NCI-H1436 (cell line): ENCODE results near the gene NTN5.
"Not testable (repeated sequence)": the region's sequence is repeated elsewhere in the genome, so short reads cannot be mapped to it uniquely, and the experiment has no call there.

Experiments used
- DNase-seq: peaks from one replicate; lab custom pipeline; 2025; lab: John Stamatoyannopoulos, UW

Gene NTN5

DNA sequence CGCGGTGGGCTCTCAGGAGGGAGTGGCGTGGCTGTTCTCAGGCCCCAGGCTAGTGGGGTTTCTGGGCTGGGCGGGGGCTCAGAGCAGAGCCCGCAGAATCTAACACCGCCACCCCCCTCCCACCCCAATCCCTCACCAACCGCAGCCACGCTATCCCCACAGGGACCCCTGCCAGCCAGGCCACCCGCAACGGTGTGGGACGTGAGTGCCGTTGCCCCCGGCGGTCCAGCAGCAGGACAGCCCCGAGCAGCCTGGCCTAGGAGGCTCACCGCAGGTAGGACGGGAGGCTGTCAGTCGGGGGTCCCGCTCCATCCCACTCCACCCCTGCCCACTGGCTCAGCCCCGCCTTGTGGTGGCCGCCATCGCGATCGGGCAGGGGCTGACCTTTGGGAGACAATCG is at the start of gene NTN5:
TSS of gene NTN5 (minus strand) at position 24 of the 400 bp plus-strand sequence. CDS start 2,031 bp downstream, outside the sequence.
- no peak for DNase-seq

- no peak for DNase-seq
Measured at GRCh38 chr19:48722196-48722708, 49.4 kb upstream of the NTN5 start.

DNA sequence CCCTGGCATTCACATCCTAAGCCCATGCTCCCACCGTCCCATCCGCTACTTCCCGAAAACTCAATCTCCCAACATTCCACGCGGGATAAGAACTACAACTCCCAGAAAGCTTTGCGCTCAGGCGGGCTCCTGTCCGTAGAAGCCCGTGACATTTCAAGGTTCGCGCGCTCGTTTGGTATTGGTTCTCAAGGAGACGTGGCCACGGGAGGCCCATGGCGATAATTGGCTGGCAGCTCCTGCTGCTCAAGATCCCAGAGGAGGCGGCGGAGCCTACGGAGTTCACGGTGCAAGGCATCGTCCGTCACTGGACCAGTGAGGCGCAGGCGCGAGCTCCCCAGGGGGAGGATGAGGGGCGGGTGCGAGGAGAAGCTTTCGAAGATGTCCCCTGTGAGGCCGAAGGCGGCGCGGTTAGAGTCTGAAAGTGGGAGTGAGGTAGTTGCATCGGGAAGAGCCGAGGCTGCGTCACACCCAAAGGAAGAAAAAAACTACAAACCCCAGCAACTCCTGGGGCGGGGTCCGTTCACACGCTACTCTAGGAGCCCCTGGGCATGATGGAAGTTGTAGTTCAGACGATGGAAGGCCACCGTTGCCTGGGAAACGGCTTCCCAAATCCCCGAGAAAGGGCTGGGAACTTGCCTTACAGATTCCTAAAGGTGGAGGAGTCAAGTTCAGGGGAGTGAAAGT is 47.9 kb upstream of the NTN5 start:
- DNase-seq, result peak; percentile 100

DNA sequence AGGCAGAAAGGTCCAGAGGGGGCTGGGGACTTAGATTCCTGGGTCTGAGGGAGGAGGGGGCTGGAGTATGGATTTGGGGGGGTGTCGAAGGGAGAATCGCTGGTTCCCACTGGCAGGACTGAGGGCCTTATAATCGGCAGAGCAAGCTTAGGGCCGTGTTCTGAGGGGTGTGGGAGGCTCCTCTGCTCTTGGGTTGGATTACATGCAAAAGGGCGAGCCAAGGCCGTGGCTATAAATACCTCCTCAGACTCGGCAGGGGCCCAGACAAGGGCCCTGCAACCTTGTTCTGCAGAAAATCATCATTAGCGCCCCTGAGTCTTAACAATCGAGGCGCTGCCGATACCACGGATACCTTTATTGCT is 47.4 kb upstream of the NTN5 start:
- DNase-seq, result no peak

- peak; percentile 60 for DNase-seq
Measured at GRCh38 chr19:48719263-48720171, 46.7 kb upstream of the NTN5 start, which contains the start of gene MAMSTR. MAMSTR (minus strand) TSS chr19:48719725; CDS start chr19:48719031, 694 bp downstream.

- DNase-seq, result no peak
Measured at GRCh38 chr19:48718711-48719231, 46.0 kb upstream of the NTN5 start.

GRCh38 chr19:48718106-48718505 is 45.3 kb upstream of the NTN5 start:
- not testable (repeated sequence) for DNase-seq

DNA sequence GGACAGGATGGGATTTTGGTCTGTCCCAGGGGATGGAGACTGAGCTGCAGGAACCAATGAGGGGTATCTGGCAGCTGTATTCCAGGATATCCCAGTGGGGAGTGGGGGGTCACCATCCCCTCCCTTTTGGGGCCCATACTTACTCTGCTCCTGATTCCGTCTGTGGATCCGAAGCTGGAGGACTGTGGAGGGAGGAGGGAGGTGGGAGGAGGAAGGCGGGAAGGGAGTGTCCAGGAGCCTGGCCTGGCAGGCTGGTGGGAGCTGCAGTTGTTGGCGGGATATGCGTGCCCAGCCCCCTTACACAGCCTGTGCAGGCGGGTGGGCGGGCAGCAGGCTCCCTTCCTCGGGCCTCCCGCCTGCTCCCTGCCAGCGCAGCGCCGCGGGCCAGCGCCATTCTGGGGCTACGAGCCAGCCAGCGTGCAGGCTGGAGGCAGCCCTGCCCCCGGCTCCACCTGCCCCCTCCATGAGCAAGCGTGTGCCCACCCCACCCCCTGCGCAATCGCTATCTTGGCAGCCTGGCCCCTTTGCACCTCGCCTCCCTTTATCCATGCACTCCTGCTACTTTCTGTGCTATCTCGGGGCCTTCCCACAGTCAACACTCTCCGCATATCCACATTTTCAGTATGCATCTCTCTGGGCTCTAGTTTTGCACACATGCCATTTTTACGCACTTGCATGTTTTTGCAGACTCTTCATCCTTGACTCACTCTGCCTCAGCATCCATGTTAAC is 43.9 kb upstream of the NTN5 start:
- DNase-seq, result no peak

- DNase-seq, result no peak
Measured at GRCh38 chr19:48715681-48716171, 42.9 kb upstream of the NTN5 start.

DNA sequence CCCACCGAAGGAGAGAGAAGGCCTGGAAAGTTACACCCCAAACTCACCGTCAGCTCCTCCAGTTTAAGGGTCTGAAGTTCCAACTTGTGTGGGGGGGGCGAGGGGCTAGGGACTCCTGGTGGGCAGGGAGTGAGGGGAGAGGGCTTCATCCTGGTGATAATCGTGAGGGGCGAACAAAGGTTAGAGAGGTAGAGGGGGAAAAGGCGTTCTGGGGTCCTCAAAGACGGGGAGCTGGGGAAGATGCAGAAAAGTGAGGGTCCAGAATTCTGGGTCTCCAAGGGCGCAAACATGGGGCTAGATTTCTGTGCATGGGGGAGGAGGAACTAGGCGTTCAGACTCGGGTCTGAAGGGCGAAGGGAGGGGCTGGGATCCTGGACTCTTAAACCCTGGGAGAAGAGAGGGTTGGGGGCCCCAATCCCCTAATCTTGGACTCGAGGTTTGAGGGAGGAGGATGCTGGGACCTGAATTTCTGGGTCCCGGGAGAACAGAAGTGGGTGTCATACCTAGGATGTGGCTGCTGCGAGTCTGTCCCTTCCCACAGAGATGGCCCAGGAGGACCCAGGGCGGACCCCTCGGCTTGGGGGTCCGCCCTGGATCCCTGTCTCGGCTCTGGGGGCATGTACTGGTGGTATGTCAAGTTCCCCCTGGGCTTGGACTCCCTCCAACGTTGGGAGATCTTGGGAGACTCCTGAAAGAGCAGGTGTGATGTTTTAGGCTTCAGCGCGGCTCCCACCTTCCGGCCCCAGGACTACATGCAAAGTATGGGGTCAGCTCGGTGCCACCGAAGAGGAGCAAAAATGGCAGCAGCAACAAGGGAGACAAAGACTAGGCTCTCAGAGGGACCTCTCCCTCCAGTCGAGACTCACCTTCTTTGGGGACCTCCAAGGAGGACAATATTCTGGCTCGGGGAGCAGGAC is 42.2 kb upstream of the NTN5 start:
- no peak for DNase-seq

DNA sequence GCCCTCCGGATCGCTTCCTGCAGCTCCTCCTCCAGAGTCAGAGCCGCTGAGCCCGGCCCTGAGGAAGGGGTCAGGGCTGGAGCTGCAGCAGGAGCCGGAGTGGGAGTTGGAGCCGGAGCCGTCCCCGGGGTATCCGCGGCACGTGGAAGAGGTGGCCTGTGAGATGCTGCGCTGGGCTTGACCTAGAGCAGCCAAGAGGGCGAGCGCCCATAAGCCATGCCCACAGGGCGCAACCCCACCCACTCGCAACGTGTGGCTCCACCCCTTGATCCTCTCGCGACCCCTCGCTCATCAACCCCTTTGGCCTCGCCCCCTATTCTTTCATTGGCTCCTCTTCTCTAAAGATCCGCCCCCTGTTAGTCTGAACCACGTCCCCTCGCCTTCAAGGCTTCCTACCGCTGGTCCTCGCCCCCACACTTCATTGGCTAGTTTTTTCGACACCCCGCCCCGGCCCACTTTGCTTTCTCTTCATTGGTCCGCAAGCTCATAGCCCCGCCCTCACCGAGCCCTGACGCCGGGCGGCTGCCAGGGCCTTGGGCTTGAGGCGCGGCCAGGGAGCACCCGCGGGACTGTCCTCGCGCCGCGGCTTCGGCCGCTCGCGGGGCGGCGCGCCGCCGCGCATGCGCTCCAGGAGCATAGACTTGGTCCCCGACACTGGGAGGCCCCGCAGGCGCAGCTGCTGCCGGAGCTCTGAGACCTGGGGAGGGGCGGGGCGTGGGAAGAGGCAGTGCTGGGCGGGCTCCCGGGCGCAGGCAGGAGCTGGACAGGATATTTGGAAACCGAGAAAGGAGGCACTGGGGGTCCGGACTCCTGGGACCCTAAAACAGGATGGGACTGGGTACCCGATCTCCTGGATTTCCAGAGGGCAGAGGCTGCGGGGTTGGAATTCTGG is 41.3 kb upstream of the NTN5 start:
- peak; percentile 100 for DNase-seq

- DNase-seq, result peak; percentile 37
Measured at GRCh38 chr19:48713041-48713863, 40.4 kb upstream of the NTN5 start.

DNA sequence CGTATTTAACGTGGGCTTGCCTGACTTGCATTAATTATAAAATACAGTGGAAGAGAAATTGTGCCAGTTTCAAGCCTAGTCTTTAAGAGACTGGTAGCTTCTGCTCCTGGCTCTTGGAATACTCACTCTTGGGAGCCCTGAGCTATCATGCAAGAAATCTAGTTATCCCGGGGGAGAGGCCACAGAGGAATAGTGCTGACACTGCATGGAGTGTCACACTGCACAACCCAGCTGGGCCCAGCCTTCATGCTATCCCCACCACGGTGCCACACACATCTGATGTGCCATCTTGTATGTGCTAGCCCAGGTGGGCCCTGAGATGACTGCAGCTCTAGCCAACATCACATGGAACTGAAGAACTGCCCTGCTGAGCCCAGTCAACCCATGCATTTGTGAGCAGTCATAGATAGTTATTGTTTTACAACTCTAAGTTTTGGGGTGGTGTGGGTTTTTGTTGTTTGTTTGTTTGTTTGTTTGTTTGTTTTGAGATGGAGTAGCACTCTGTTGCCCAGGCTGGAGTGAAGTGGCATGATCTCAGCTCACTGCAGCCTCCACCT is 38.4 kb upstream of the NTN5 start:
- no peak for DNase-seq

DNA sequence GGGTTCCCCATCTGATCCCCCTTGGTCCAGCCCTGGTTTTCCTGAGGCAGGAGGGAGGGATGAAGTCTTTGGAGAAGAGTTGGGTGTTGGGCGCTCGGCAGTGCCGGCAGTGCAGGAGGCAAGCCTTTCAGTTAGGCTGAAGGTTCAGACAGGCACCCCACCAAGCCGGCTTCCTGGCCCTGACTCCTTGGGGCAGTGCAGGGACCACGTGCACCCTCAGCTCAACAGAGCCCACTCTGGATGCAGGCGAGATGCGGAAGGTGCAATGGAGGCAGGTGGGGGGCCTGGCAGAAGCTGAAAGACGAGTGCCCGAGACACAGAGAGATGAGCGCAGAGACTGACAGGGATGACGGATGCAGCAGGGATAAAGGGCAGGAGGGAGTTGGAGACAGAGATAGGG is 35.7 kb upstream of the NTN5 start:
- DNase-seq, result no peak

GRCh38 chr19:48705431-48705830 is 32.6 kb upstream of the NTN5 start:
- no peak for DNase-seq

GRCh38 chr19:48703316-48703715 is 30.5 kb upstream of the NTN5 start:
- DNase-seq, result no peak

DNA sequence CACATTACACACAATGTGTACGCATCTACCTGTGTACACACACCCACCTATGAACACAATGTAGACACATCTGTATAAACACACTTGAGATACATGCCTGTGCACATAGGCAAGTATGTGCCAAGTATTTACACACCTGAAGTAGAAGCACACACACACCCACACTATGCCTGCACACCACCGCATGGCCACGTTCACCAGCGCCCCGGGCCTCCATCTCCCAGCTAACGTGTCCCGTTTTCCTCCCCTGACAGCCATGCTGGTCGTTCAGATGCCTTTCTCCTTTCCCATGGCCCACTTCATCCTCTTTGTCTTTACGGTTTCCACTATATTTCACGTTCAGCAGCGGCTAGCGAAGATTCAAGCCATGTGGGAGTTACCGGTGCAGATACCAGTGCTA is 29.9 kb upstream of the NTN5 start:
- no peak for DNase-seq

- DNase-seq, result no peak
Measured at GRCh38 chr19:48698046-48698445, 25.2 kb upstream of the NTN5 start.
